ENCODE results near the gene FYN. TPM values are rescaled to one million over a fixed set of nuclear protein-coding genes. Genes with fewer than 3 reads are reported as not detected.

Gene FYN
- total RNA-seq, 4 donors from 2014 or later = 108 to 281 (median 186) TPM

GRCh38 chr6:111846492-111847409, 26.5 kb downstream of the FYN start:
- DNase-seq (ENCODE audit: low spot score) (no peak), ATAC-seq (ENCODE audit: low FRiP score) (no peak)
- TF ChIP-seq CTCF (IDR thresholded peaks at IDR 0.05) = no peak

GRCh38 chr6:111846066-111846465, 27.2 kb downstream of the FYN start:
- DNase-seq (ENCODE audit: low spot score) (no peak), ATAC-seq (ENCODE audit: low FRiP score) (no peak)
- no peak for TF ChIP-seq CTCF (IDR thresholded peaks at IDR 0.05)

GRCh38 chr6:111845441-111845871, 27.8 kb downstream of the FYN start:
- no peak for TF ChIP-seq CTCF (IDR thresholded peaks at IDR 0.05)
- no peak for ATAC-seq (ENCODE audit: low FRiP score)
- DNase-seq (ENCODE audit: low spot score) = no peak

GRCh38 chr6:111844921-111845320, 28.3 kb downstream of the FYN start:
- DNase-seq (ENCODE audit: low spot score) = no peak
- no peak for TF ChIP-seq CTCF (IDR thresholded peaks at IDR 0.05)
- ATAC-seq (ENCODE audit: low FRiP score) = no peak

GRCh38 chr6:111844376-111844775, 28.9 kb downstream of the FYN start:
- DNase-seq (ENCODE audit: low spot score) = no peak
- no peak for TF ChIP-seq CTCF (IDR thresholded peaks at IDR 0.05)
- ATAC-seq (ENCODE audit: low FRiP score) = no peak

GRCh38 chr6:111843347-111844147, 29.7 kb downstream of the FYN start:
- no peak for ATAC-seq (ENCODE audit: low FRiP score)
- no peak for DNase-seq (ENCODE audit: low spot score)
- TF ChIP-seq CTCF (IDR thresholded peaks at IDR 0.05) = no peak
